Measurements from ENCODE around the gene GZMA.

Gene GZMA

DNA sequence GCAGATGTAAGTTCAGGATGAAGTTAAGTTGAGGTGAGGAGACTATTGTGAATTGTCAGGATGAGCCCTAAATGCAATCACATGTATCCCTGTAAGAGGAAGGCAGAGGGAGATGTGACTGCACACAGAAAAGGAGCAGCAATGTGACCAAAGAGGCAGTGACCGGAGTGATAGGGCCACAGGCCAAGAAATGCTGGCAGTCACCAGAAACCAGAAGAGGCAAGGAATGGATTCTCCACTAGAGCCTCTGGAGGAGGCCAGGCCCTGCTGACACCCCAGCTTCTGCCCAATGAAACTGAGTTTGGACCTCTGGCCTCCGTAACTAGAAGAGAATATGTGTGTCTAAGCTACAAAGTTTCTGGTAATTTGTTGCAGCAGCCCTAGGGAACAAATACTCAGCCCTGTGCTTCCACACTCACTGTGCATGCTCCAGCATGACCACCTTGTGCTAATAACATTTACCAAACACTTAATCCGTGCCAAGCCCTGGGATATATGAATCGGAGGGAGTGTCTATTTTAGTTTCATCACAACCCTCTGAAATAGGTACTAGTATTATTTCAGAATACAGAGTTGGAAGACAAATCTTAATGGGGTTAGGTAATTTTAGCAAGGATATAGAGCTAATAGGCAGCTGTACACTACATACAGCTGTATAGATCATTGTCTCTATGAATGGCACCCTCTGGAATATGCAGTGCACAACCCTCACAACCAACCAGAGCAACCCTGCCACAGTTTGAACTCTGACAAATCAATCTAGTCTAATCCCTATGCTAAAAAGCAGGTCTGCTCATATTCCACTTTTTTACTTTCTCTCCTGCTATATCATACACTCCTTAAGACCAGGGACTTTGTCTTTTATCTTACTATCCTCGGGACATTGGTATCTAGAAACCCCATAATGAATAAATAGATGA is 49.7 kb downstream of the GZMA start:
- no peak overlapping the region for H3K4me3 ChIP-seq (ENCODE audit: low read length)
- no peaks in the 10 kb centered on the region for H3K4me1 ChIP-seq (ENCODE audit: control insufficient read depth, low read length)
- no peak overlapping the region for H3K4me2 ChIP-seq (ENCODE audit: low read length)
- H3K36me3 ChIP-seq (ENCODE audit: control insufficient read depth, low read length) = no peaks in the 10 kb centered on the region
- H3K79me2 ChIP-seq (ENCODE audit: control insufficient read depth, low read length) = no peaks in the 10 kb centered on the region
- H3K9me2 ChIP-seq (replicated peaks; ENCODE audit: control insufficient read depth, low read length) = no peaks in the 10 kb centered on the region
- peaks cover 7% of the 10 kb centered on the region; the same call in 1 of the 2 replicates for H3K27me3 ChIP-seq (ENCODE audit: control insufficient read depth, low read length)
- H3K9me3 ChIP-seq (ENCODE audit: control insufficient read depth, insufficient read depth, low read length) = no peaks in the 10 kb centered on the region
- H3F3A ChIP-seq (ENCODE audit: control insufficient read depth, insufficient read depth) = no peaks in the 10 kb centered on the region
- TF ChIP-seq CTCF (IDR thresholded peaks at IDR 0.05; ENCODE audit: low read depth, low read length, poor library complexity, severe bottlenecking) (no peak), EZH2phosphoT487 (IDR thresholded peaks at IDR 0.05; ENCODE audit: borderline replicate concordance, low read length) (no peak)
- no peaks in the 10 kb centered on the region for H4K20me1 ChIP-seq (ENCODE audit: control insufficient read depth, insufficient read depth, low read depth, low read length)
- H3K27ac ChIP-seq (ENCODE audit: low read depth, low read length) = no peak overlapping the region

- Histone ChIP-seq H3K9me3 (ENCODE audit: control insufficient read depth, insufficient read depth, low read length) (no peaks in the 10 kb centered on the region), H3F3A (ENCODE audit: control insufficient read depth, insufficient read depth) (no peaks in the 10 kb centered on the region), H3K4me2 (ENCODE audit: low read length) (no peak overlapping the region), H3K27me3 (ENCODE audit: control insufficient read depth, low read length) (peaks cover 13% of the 10 kb centered on the region), H3K79me2 (ENCODE audit: control insufficient read depth, low read length) (no peaks in the 10 kb centered on the region), H3K4me3 (ENCODE audit: low read length) (no peak overlapping the region), H4K20me1 (ENCODE audit: control insufficient read depth, insufficient read depth, low read depth, low read length) (no peaks in the 10 kb centered on the region), H3K27ac (ENCODE audit: low read depth, low read length) (no peak overlapping the region), H3K36me3 (ENCODE audit: control insufficient read depth, low read length) (no peaks in the 10 kb centered on the region), H3K9me2 (replicated peaks; ENCODE audit: control insufficient read depth, low read length) (no peaks in the 10 kb centered on the region), H3K4me1 (ENCODE audit: control insufficient read depth, low read length) (no peaks in the 10 kb centered on the region)
- TF ChIP-seq CTCF (IDR thresholded peaks at IDR 0.05; ENCODE audit: low read depth, low read length, poor library complexity, severe bottlenecking) (no peak), EZH2phosphoT487 (IDR thresholded peaks at IDR 0.05; ENCODE audit: borderline replicate concordance, low read length) (no peak)
Measured at GRCh38 chr5:55154873-55155272, 52.4 kb downstream of the GZMA start.
